HG03469 (cell line): ENCODE results near the gene FAM209B.
"Not testable (repeated sequence)": the region's sequence is repeated elsewhere in the genome, so short reads cannot be mapped to it uniquely, and the experiment has no call there.

Experiments used
- ATAC-seq: cut with Tn5 transposase; IDR thresholded peaks from one replicate; pipeline ENCODE4 v1.9.1; 2021; ENCODE audit warnings: mild to moderate bottlenecking, moderate library complexity, moderate number of reproducible peaks; ENCODE audit not compliant: unreplicated experiment

FAM209B gene

DNA sequence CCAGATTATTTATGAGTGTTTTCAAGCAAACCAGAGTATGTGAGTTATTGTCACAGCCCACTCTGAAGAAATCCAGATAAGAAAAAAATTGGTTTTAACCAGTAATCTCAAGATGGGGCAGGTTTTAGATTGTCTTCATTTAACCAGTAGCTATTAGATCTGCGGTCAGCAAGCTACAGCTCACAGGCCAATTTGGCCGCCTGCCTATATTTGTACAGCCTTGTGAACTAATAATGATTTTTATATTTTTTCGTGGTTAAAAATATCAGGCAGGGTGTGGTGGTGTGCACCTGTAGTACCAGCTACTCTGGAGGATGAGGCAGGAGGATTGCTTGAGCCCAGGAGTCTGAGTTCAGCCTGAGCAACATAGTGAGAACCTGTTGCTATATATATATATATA lies 5.0 kb downstream of the FAM209B start:
- ATAC-seq, result no peak

DNA sequence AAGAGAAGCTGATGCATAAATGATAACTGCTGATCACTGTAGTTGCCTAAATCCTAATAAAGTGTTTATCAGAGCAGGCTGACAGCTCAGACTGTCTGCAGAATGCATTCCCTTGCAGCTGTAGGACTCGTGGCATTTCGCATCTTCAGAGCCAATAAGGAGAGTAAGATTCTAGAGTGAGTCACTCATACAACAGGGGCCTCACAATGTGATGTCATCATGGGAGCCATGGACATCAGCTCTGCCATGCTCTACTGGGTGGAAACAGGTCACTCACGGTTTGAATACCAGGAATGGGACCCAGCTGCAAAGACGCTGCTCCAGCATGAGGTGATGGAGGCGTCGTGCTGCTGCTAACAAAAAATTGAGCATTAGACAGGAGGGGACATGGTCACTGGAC lies 7.4 kb downstream of the FAM209B start:
- no peak for ATAC-seq

DNA sequence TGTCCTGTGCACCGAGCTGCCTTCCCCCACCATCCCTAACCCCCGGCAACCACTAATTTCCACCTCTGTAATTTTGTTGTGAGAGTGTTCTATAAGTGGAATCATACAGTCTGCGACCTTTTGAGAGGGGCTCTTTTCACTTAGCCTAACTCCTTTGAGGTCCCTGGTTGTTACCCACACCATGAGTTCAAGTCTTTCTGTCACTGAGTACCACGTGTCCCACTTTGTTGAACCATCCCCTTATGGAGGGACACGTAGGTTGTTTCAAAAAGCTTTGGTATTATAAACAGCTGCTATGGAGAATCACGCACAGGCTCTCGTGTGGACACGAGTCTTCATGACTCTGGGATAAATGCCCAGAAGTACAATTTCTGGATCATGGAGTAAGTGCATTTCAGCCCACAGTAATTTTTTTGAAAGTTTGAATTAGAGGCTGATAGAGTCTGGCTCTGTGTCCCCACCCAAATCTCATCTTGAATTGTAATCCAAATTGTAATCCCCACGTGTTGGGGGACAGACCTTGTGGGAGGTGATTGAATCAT lies 9.5 kb downstream of the FAM209B start:
- ATAC-seq, result no peak

DNA sequence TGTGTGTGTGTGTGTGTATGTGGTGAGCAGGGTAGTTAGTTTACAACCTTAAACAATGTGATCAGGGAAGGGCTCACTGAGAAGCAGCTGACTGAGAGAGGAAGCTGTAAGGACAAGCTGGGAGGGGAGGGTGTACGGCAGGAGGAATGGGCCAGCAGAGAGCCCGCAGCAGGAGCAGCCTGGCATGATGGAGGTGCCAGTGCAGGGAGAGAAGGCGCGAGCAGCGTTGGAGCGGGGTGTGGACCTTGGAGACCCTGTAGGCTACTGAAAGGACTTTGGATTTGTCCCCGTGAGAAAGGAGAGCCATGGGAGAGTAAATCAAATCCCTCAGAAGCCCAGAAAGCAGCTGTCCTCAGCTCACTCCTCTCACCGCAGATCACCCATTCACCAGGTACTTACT lies 18.5 kb downstream of the FAM209B start:
- no peak for ATAC-seq

DNA sequence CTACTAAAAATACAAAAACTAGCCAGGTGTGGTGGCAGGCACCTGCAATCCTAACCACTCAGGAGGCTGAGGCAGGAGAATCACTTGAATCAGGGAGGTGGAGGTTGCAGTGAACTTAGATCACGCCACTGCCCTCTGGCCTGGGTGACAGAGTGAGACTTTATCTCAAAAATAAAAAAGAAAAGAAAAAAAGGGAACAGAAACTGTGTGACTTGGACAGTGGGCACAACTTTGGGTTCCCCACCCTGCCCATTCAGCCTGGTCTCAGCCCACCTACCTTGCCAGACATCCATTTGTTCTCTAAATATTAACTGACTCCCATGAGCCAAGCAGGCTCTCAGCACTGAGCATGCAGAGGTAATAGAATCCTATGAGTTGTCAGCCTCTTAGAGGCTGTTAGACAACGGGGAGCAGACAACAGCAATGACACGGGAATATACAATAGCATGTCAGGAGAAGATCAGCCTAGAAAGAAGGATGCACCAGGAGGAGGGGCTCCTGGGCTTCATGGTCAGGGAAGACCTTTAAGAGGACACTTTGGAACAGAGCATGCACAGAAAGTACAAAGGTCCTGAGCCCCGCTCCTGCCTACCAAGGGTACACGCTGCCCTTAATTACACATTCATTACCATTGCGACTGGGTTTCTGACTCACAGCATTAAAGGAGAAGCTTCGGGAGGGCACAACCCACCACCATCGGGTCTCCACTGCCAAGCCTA lies 20.0 kb downstream of the FAM209B start:
- no peak for ATAC-seq

DNA sequence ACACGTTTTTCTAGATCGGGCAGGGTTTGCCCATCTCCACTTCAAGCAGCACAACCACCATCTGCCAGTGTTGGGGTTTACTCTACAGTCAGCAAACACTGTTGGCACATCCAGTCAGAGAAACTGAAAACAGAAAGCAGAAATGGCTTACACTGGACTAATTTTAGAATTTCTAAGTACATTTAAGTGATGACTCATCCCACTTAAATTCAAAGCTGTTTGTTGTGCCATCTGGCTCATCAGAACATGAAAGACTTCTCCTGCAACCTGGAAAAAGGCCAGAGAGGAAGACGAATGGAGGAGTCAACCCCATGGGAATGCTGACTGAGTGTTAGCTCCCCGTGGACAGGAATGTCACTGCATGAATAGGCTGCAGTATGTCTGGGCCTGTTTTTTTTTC lies 21.8 kb downstream of the FAM209B start:
- ATAC-seq, result peak; percentile 89

DNA sequence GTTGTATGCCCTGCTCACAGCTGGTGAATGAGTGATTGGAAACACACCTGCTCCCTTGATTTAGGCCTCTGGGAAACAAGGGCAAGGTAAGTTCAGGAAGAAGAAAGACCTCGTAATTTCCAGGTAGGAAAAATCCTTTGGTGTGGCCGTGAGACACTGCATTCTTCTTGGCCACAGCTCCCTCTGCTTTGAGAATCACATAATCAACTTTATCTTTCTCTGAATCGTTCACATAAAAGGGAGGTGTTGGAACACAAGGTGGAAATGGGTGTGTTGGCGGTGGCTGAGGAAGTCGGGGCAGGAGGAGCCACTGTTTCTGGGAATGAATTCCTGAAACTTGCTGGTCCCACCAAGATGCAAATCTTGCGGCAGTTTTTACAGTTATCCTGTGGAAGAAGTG lies 25.9 kb downstream of the FAM209B start:
- ATAC-seq, result no peak

DNA sequence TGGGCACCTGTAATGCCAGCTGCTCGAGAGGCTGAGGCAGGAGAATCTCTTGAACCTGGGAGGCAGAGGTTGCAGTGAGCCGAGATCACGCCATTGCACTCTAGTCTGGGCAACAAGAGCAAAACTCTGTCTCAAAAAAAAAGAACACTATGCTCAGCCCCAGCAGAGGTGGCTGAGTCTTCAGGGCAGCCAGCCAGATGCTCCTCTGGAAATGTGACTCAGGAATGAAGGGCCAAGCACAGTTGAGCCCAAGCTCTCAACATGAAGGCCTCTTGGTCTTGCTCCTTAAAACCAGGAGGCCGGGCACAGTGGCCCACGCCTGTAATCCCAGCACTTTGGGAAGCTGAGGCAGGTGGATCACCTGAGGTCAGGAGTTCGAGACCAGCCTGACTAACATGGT lies 31.5 kb downstream of the FAM209B start:
- ATAC-seq, result not testable (repeated sequence)

DNA sequence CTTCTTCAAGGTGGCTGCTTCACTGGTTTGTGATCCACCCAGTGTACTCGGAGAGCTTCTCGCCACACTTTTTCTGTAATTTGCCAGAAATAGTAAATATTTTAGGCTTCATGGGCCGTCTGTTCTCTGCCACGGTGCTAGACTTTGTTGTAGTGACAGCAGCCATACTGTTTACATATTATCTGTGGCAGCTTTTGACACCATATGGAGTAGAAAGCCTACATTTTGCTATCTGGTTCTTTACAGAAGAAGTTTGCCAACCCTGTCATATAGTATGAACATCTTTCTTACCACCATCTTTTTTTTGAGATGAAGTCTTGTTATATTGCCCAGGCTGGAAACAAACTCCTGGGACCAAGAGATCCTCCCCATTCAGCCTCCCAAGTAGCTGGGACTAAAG lies 32.5 kb downstream of the FAM209B start:
- ATAC-seq, result no peak

DNA sequence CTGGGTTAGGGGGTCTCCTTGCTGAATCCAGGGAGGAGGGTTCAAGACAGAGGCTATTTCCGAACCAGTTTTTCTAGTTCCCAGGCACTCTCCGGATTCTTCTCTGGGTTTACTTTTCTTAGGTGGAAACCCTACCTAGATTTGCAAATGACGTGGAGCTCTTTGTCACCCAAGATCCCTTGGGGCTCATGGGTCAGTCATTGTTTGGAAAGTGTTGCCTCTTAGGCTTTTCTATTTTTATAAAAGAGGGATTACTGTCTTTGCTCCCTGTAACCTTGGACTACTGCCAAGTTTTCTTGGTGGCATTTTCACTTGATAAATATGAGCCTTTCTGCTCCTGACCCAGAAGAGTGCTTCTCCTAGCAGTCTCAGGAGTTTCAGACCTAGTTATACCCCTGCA lies 33.6 kb downstream of the FAM209B start:
- no peak for ATAC-seq

DNA sequence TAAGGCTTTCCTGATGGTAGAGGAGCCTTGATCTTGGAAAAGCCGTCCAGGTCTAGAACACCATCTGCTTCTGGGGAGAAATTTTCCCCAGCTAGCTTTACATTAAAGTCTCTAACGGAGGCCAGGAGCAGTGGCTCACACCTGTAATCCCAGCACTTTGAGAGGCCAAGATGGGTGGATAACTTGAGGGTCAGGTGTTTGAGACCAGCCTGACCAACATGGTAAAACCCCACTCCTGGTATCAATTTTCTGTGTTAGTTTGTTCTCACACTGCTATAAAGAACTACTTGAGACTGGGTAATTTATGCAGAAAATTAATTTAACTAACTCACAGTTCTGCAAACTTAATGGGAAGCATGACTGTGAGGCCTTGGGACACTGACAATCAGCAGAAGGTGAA lies 37.8 kb downstream of the FAM209B start:
- ATAC-seq, result no peak

DNA sequence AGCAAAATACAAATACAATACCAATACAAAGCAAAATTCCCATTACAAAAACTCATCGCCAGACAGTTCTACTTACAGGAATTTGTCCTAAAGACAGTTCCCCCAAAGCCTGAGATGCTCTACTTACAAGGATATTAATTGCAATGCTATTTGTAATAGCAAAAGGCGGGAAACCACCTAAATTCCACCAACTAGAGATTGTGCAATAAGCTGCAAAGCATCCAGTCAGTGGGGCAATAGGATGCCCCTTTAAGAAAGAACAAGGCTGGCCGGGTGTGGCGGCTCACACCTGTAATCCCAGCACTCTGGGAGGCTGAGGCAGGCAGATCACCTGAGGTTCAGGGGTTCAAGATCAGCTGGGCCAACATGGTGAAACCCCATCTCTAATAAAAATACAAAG lies 39.1 kb downstream of the FAM209B start:
- no peak for ATAC-seq

DNA sequence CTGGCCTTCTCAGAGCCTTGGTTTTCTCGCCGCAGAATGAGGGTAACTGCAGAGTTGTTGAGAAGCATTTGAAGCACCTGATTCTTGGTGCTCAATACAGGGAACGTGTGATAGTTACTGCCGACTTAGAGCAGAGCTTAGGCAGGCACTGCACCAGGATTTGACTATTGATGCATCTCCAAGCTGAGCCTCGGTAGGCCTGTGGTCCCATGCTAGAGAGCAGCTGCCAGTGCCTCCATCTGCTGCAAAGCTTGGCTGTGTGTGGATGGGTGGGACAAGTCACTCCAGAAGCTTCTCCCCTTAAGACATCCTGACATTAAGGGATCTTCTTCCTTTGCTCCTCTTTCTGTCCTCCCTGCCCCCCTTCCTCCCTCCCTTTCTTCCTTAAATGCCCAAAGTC lies 40.9 kb downstream of the FAM209B start:
- no peak for ATAC-seq

DNA sequence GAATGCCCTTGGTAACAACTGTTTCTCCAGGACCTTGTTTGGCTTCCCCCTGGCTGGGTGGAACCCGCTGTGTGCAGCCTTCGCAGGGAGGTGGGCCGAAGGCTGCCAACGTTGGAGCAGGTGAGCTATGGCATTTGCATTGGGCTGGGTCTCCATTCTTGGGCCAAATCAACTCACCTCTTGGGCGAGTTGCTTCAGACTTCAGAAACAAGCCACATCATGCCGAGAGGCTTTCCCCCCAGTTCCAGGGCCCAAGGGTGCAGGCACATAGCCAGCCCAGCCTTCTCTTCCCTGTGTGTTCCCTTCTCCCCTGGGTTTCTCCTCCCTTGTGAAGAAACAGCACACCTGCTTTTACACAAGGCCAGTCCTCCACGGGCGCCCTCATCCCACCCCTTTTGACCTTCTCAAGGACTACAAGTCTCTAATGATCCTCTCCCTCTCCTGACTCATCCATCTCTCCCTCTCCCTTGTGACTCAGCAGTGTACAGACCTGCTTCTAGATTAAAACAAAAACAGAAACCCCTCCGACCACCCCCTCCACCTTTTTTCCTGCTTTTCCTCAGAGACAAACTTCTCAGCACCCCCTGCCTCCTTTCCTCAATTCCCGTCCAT lies 41.6 kb downstream of the FAM209B start:
- no peak for ATAC-seq

DNA sequence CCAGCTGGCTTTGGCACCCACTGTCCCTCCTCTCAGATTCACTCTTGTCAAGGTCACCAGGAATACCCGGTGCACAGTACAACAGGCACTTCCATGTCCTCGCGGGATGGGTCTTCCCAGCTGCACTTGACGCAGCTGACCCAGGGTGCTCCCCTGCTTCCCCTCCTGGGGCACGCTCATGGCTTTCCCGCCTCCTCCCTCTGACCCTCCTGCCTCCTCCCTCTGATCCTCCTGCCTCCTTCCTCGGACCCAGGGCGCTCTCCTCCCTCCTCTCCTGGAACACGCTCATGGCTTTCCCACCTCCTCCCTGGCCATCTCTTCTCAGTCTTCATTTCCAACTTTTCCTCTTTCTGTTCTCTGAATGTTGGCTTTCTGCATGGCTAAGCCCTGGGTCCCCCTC lies 42.1 kb downstream of the FAM209B start:
- no peak for ATAC-seq

DNA sequence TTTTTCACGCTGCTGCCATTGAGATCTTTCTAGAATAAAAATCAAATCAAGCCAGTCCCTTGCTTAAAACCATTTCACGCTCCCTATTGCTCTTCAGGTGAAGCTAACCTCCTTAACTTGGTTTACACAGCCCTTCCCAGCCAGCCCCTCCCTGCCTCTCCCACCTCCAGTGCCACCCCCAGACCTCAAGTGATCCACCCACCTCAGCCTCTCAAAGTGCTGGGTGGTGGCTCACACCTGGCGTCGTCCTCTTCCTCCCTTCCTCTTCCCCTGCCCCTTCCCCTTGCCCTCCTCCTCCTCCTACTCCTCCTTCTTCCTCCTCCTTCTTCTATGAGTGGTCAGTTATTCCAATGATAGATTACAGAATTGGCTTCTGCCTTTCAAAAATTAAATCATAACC lies 42.9 kb downstream of the FAM209B start:
- no peak for ATAC-seq

DNA sequence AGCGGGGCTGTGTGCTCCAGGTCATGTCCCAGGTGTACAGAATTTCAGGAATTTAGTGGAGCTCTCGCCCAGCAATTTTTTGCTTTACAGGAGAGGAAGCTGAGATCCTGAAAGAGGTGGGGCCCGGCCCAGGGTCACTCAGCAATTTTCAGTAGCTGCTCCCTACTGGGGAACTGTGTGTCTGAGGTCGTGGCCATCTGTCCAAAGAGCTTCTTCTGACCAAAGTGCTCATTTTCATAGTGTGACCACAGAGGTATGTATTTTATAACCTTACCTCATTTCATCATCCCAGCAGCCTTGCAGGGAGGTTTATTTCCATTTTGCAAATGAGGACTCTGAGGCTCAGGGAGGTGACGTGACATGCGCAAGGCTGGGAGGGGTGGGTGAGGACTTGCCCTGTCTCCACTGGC lies 46.3 kb downstream of the FAM209B start:
- ATAC-seq, result no peak

DNA sequence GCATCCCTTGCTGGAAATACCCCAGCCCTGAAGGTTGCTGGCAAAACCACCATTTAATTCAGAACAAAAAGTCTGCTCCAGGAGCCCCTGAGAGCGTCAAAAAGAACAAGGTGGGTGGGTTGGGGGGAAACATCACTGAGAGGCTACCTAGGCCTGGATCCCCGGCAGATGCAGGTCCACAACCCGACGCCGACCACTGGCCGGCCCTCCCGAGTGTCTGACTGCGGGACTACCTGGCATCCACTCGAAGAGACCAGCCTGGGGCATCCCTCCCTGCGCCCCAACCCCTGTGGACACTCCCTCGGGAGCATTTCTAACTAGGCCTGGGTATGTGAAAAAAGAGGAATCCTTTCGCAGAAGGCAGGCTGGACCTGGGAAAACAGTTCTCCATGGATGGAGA lies 47.2 kb downstream of the FAM209B start:
- no peak for ATAC-seq

DNA sequence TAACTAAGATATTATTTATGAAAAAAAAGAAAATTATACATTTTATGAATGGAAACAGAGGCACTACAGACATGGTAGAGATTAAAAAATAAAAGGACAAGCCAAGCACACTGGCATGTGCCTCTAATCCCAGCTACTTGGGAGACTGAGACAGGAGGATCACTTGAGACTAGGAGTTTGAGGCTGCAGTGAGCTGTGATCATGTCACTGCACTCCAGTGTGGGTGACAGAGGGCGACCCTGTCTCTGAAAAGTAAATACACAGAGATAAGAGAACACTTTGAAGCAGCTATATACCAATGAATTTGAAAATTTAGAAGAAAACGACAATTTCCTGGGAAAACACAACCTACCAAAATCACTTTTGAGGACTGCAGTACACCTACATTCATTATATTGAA lies 48.7 kb downstream of the FAM209B start:
- ATAC-seq, result no peak

DNA sequence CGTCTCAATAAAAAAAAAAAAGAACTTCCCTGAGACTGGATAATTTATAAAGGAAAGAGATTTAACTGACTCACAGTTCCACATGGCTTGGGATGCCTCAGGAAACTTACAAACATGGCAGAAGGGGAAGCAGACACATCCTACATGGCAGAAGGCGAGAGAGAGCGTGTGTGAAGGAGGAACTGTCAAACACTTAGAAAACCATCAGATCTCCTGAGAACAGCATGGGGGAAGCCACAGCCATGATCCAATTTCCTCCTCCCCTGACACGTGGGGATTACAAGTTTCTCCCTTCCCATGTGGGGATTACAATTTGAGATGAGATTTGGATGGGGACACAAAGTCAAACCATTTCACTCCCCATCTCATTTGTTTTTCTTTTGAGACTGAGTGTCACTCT lies 49.5 kb downstream of the FAM209B start:
- no peak for ATAC-seq

DNA sequence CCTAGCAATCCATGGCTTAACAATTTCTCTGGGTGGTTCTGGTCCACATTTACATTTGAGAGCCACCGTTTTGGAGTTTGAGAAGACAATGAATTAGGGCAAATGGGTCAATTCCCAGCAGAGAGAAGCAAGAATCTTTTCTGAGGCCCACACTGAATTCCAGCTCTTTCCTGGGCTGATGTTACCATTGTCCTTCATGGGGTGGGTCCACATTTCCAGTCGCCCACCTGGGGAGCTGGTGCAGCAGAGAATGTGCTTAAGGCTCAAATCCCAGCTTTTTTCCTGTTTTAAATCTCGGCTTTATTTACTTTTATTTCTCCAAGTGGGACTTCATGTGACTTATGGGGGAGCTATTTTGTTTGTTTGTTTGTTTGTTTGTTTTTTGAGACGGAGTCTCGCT lies 51.9 kb downstream of the FAM209B start:
- ATAC-seq, result no peak
